Omental fat pad (tissue), 4 donors: ENCODE data around the gene MPP7. TPM values are rescaled to one million over a fixed set of nuclear protein-coding genes. Genes with fewer than 3 reads are reported as not detected.

Source experiments
- ATAC-seq: fragments of 150-250 bp; one replicate; pipeline ENCODE4 v1.9.1; 2016; ENCODE audit warnings: mild to moderate bottlenecking, moderate library complexity; ENCODE audit not compliant: low FRiP score
- DNase-seq: peaks from one replicate; pipeline ENCODE4 v3.0.0-alpha.2; 2019; ENCODE audit warnings: low spot score
- CTCF ChIP-seq, 3 donors: fragments of 450-650 bp; IDR thresholded peaks; one replicate each; pipeline ENCODE4 v1.5.1; 2016 to 2017; ENCODE audit warnings: antibody characterized with exemption in 3 of 3, mild to moderate bottlenecking in 3 of 3, moderate library complexity in 2 of 3
- total RNA-seq, 4 donors: library from RNA; depleted of rRNA; stranded (reverse); fragments of >200 nt; gene quantifications; one replicate each; pipeline ENCODE4 v1.1.0, GENCODE V29; 2016

MPP7 gene
- total RNA-seq, 4 donors from 2014 or later, result 4.4 to 10.7 (median 5.9) TPM

- TF ChIP-seq CTCF (IDR thresholded peaks at IDR 0.05), result no peak
- ATAC-seq (no peak), DNase-seq (no peak)
Observed at GRCh38 chr10:28318626-28319025, 15.8 kb upstream of the MPP7 start.

GRCh38 chr10:28317760-28318159 is 14.9 kb upstream of the MPP7 start:
- no peak for DNase-seq
- no peak for ATAC-seq
- TF ChIP-seq CTCF (IDR thresholded peaks at IDR 0.05), result no peak

GRCh38 chr10:28316696-28317095 is 13.8 kb upstream of the MPP7 start:
- no peak for ATAC-seq
- DNase-seq, result no peak
- no peak for TF ChIP-seq CTCF (IDR thresholded peaks at IDR 0.05)

GRCh38 chr10:28315140-28315539 is 12.3 kb upstream of the MPP7 start:
- TF ChIP-seq CTCF (IDR thresholded peaks at IDR 0.05), result no peak
- ATAC-seq, result no peak
- DNase-seq, result no peak

- ATAC-seq, result no peak
- no peak for TF ChIP-seq CTCF (IDR thresholded peaks at IDR 0.05)
- no peak for DNase-seq
Observed at GRCh38 chr10:28314211-28314610, 11.3 kb upstream of the MPP7 start.

DNA sequence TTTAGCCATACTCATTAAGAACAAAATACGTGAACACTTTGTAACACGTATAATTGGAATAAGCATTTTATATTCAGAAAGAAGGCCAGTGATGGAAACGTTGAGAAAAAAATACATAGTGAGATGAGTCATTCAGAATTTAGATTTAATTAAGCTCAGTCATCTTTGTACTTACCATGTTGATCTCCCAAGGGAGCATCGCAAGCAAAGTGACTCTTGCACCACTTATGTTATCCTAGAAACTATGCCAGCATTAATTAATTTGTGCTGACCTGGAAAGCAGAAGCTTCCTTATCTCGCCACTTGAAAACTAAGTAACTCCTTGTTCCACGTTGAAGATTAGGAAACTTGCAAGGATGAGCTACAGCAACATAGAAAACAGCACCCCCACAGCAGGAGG is 9.7 kb upstream of the MPP7 start:
- DNase-seq (no peak), ATAC-seq (peak; percentile 70)
- no peak for TF ChIP-seq CTCF (IDR thresholded peaks at IDR 0.05)

DNA sequence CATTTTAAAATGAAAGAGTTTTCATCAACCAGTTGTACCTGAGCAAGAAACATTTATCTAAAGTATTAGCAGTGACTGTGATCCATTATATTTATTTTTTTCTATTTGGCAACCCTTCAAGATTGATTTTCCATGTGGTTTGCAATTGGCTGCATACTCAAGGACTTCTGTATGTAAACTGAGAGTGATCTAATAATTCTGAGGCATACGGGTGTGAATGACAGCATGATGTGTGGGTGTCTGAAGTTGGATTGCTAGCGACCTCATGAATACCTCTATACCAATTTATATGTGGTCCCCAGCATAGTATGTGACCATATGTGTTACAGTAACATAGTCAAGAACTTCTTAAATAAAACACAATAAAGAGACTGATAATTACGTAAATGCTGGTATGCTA is 8.2 kb upstream of the MPP7 start:
- no peak for TF ChIP-seq CTCF (IDR thresholded peaks at IDR 0.05)
- ATAC-seq (no peak), DNase-seq (no peak)
